Heart left ventricle (tissue), 16 donors: Measurements from ENCODE around the gene PGAP2. TPM values are rescaled to one million over a fixed set of nuclear protein-coding genes. Genes with fewer than 3 reads are reported as not detected.

Experiments
- ATAC-seq, 4 donors: fragments of 200-7000 bp; cut with Tn5 transposase; one replicate each; pipeline ENCODE4 v1.9.1; 2020 to 2022; ENCODE audit warnings: moderate library complexity in 4 of 4, mild to moderate bottlenecking in 3 of 4, moderate number of reproducible peaks in 1 of 4
- DNase-seq, 5 donors: peaks; one replicate each; pipeline ENCODE4 v3.0.0-alpha.2; 2020
- H3K27ac ChIP-seq, 12 donors: fragments of 200-600 bp; sonication (generic) in 4 of 12; one replicate each; pipeline versions ENCODE4 v1.5.0 to v1.8.0; 2016 to 2022; ENCODE audit warnings: mild to moderate bottlenecking in 2 of 12
- H3K27me3 ChIP-seq, 9 donors: fragments of 200-600 bp; sonication (generic) in 2 of 9; one replicate each; pipeline versions ENCODE4 v1.5.1 to v1.8.0; 2016 to 2022; ENCODE audit warnings: mild to moderate bottlenecking in 3 of 9
- H3K36me3 ChIP-seq, 9 donors: fragments of 200-600 bp; sonication (generic) in 2 of 9; one replicate each; pipeline versions ENCODE4 v1.5.0 to v1.8.0; 2018 to 2022; ENCODE audit warnings: mild to moderate bottlenecking in 2 of 9
- H3K4me1 ChIP-seq, 12 donors: fragments of 200-600 bp; sonication (generic) in 4 of 12; one replicate each; pipeline versions ENCODE4 v1.5.0 to v1.8.0; 2016 to 2022; ENCODE audit warnings: mild to moderate bottlenecking in 3 of 12
- H3K4me3 ChIP-seq, 12 donors: fragments of 200-600 bp; sonication (generic) in 4 of 12; one replicate each; pipeline versions ENCODE4 v1.5.0 to v1.8.0; 2017 to 2022; ENCODE audit warnings: mild to moderate bottlenecking in 9 of 12, moderate library complexity in 4 of 12
- H3K9me3 ChIP-seq, 12 donors: fragments of 200-600 bp; sonication (generic) in 4 of 12; one replicate each; pipeline versions ENCODE4 v1.5.0 to v1.8.0; 2016 to 2022; ENCODE audit warnings: mild to moderate bottlenecking in 1 of 12
- POLR2A ChIP-seq, 2 donors: fragments of 450-650 bp; IDR thresholded peaks; one replicate each; pipeline ENCODE4 v1.6.1; 2017; ENCODE audit warnings: antibody characterized with exemption in 2 of 2, mild to moderate bottlenecking in 2 of 2, moderate library complexity in 2 of 2
- WGBS, 4 donors: extraction: QIAGEN DNeasy Blood & Tissue Kit in 2 of 4; methylation state at CpG; one replicate each; pipeline versions ENCODE4 v1.1.5 to v1.1.7; 2013 to 2018; 5-methylcytosine and 5-hydroxymethylcytosine counted together
- intact Hi-C, 10 donors: fragments of 100-400 bp; cut with DNase I; formaldehyde crosslinking; loops; one replicate each; pipeline versions ENCODE4 v1.11.1 to v1.14.2; 2022
- polyA plus RNA-seq, 2 donors: library from polyadenylated mRNA; stranded (reverse); fragments of 200-250 nt; gene quantifications; one replicate each; pipeline ENCODE4 v1.2.3, GENCODE V29; 2013
- total RNA-seq, 9 donors: library from RNA; depleted of rRNA in 2 of 9; stranded (reverse); fragments of >200 nt in 2 of 9; fragmentation: NEBNext Ultra II Directional in 3 of 9; extraction: Animal tissue kit (Norgen Biotek cat#: 25700) in 3 of 9; gene quantifications; one replicate each; pipeline versions ENCODE4 v1.1.0 to v1.2.4, GENCODE V29; 2016 to 2023
- TF ChIP-seq, protein P1 (sequence below), 12 donors: fragments of 200-600 bp; sonication (generic) in 4 of 12; IDR thresholded peaks; one replicate each; pipeline versions ENCODE4 v1.5.0 to v1.8.0; 2018 to 2022; ENCODE audit warnings: antibody characterized with exemption in 12 of 12, mild to moderate bottlenecking in 5 of 12
- donor health status: ischemic (EF 13 %, LVEDD 7.1; RV severe dilation, severe dysfunction).
- donor health status: healthy with polysubstance abuse.
- donor health status: DM: no; HTN: yes; CAD: no.
- donor health status: DM: no; HTN: no; CAD: no.
- donor health status: ischemic (EF 25% LVEDD 6.9; RV normal size, moderate dysfunction).
- donor health status: ischemic (EF 25% LVEDD 5.7; RV mildly dilated, moderate dysfunction).
- donor health status: healthy.
- donor health status: DM: yes; HTN: yes; CAD: no.
- donor health status: ischemic (EF 35%, LVEDD 5.7; RV mildly dilated, moderate dysfunction).
- donor health status: nonischemic (EF 11% LVEDD 7.7; RV severe dilation, severe dysfunction).
- donor health status: DM: yes; HTN: yes; CAD: no.
- donor health status: PGD.
- donor health status: ischemic (EF 29% LVEDD 5.4; RV normal size, mild dysfunction).
- donor health status: nonischemic (EF 23%, LVEDD 6.1; RV moderate dilation, normal function).

The PGAP2 gene
- total and polyA plus RNA-seq, 11 donors, result 12.9 to 31.7 (median 21.1) TPM

DNA sequence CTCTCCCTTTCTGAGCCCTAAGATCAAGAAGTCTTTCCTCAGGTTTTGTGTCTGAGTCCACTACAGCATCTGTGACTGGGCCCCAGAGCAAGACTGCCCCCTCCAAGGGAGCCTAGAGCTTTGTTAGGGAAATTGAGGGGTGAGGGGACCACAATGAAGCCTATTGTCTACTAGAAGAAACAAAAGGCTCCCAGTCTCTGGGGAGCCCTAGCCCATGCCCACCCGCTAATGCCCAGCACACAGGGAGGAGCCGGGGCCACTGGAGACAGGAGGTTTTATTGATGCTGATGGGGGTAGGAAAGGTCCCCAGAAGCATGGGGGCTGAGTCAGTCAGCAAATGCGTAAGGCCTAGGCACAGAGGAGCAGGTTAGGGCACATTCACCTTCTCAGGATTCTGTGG lies 18.4 kb downstream of the PGAP2 start:
- peak in 1 of 5 donors; percentile 3 for DNase-seq
- no peaks in the 10 kb centered on the region for H3K27me3 ChIP-seq
- no peak overlapping the region for H3K4me3 ChIP-seq
- no peaks in the 10 kb centered on the region for H3K9me3 ChIP-seq
- intact Hi-C loops, result loop anchor here in 1 of 10 donors (5.0 kb wide), 1 partner anchor 51 kb away; no protein-coding TSS in a partner anchor
- ATAC-seq, result no peak
- TF ChIP-seq POLR2A (IDR thresholded peaks at IDR 0.05), result no peak
- TF ChIP-seq, protein P1, sequence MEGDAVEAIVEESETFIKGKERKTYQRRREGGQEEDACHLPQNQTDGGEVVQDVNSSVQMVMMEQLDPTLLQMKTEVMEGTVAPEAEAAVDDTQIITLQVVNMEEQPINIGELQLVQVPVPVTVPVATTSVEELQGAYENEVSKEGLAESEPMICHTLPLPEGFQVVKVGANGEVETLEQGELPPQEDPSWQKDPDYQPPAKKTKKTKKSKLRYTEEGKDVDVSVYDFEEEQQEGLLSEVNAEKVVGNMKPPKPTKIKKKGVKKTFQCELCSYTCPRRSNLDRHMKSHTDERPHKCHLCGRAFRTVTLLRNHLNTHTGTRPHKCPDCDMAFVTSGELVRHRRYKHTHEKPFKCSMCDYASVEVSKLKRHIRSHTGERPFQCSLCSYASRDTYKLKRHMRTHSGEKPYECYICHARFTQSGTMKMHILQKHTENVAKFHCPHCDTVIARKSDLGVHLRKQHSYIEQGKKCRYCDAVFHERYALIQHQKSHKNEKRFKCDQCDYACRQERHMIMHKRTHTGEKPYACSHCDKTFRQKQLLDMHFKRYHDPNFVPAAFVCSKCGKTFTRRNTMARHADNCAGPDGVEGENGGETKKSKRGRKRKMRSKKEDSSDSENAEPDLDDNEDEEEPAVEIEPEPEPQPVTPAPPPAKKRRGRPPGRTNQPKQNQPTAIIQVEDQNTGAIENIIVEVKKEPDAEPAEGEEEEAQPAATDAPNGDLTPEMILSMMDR (IDR thresholded peaks at IDR 0.05), result no peak
- peaks cover 0 to 49% (median 13%) of the 10 kb centered on the region in 12 donors for H3K4me1 ChIP-seq
- no peak overlapping the region for H3K27ac ChIP-seq
- 88 to 98% (median 92%) methylated on average over 3 of the region's 3 CpGs for WGBS, 4 donors
- peaks cover 0 to 59% (median 40%) of the 10 kb centered on the region in 9 donors for H3K36me3 ChIP-seq

DNA sequence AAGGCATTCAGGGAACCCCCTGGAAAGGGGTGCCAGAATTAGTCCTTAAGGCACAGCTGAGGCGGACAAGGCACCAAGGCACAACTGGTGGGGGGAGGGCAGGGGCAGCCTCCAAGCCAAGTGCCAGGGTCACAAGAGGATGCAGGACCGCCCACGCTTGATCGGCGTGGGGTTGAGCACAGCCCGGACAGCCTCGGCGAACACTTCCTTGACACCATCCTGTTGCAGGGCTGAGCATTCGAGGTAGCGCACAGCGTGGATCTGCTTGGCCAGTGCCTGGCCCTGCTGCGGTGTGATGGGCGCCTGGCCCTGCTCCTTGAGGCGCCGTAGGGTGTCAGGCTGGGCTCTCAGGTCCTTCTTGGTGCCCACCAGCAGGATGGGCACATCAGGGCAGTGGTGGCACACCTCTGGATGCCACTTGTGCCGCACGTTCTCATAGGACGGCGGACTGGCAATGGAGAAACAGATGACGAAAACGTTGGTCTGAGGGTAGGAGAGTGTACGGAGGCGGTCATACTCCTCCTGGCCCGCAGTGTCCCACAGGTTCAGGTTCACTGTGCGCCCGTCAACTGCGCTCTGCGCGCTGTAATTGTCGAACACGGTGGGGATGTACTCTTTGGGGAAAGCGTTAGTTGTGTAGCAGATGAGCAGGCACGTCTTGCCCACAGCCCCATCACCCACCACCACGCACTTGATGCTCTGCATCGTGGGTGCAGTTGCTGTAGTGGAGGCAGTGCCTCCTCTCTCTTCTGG lies 19.2 kb downstream of the PGAP2 start:
- 88 to 93% (median 91%) methylated on average over 35 of the region's 35 CpGs for WGBS, 4 donors
- H3K4me3 ChIP-seq, result no peak overlapping the region
- peaks cover 3 to 58% (median 21%) of the 10 kb centered on the region in 12 donors for H3K4me1 ChIP-seq
- no peaks in the 10 kb centered on the region for H3K9me3 ChIP-seq
- no peak overlapping the region for H3K27ac ChIP-seq
- intact Hi-C loops, result loop anchor here in 1 of 10 donors (5.0 kb wide), 1 partner anchor 50 kb away; no protein-coding TSS in a partner anchor
- no peaks in the 10 kb centered on the region for H3K27me3 ChIP-seq
- peaks cover 0 to 59% (median 40%) of the 10 kb centered on the region in 9 donors for H3K36me3 ChIP-seq
- DNase-seq (peak in 1 of 5 donors; percentile 20), ATAC-seq (no peak)
- TF ChIP-seq, protein P1 (IDR thresholded peaks at IDR 0.05), result no peak
- no peak for TF ChIP-seq POLR2A (IDR thresholded peaks at IDR 0.05)

DNA sequence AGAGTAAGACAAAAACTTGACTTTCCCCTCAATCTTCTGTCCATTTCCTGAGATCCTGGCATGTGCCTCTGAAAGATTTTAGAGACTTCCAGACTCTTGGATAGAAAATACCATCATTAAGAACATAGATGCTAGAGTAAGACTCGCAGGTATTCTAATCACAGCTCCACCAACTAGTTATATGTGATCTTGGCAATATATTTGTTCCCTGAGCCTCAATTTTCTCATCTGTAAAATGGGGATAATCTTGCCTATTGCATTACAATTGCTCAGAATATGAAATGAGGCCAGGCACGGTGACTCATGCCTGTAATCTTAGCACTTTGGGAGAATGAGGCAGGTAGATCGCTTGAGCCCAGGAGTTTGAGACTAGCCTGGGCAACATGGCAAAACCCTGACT lies 21.7 kb downstream of the PGAP2 start:
- Histone ChIP-seq H3K36me3 (peaks cover 0 to 73% (median 40%) of the 10 kb centered on the region in 9 donors), H3K27ac (peak overlapping the region in 1 of 12 donors; percentile 98), H3K4me1 (peaks cover 3 to 74% (median 40%) of the 10 kb centered on the region in 12 donors), H3K4me3 (no peak overlapping the region), H3K27me3 (no peaks in the 10 kb centered on the region), H3K9me3 (no peaks in the 10 kb centered on the region)
- ATAC-seq, result no peak
- no peak for DNase-seq
- 92 to 98% (median 97%) methylated on average over 3 of the region's 3 CpGs for WGBS, 4 donors
- intact Hi-C loops, result no loop called here
- TF ChIP-seq, protein P1 (IDR thresholded peaks at IDR 0.05), result no peak
- no peak for TF ChIP-seq POLR2A (IDR thresholded peaks at IDR 0.05)

DNA sequence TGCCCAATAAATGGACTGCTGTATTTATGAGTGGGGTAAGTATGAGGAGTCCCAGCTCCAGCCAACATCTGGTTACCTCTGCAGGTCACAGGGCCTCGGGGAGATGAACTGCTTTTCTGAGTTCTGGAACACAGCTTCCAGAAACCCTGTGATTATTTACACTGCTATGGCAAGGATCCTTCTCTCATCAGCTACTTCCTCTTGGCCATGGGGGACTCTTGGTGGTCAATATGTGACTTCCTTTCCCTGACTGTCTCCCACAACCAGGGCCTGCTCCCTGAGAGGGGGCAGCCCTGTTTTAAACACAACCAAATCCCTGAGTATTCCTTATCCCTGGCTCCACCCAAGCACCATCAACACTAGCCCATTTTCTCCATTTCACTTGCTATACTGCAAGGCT lies 22.4 kb downstream of the PGAP2 start:
- H3K4me3 ChIP-seq, result no peak overlapping the region
- peaks cover 3 to 74% (median 47%) of the 10 kb centered on the region in 12 donors for H3K4me1 ChIP-seq
- H3K36me3 ChIP-seq, result peaks cover 0 to 69% (median 35%) of the 10 kb centered on the region in 9 donors
- no peaks in the 10 kb centered on the region for H3K27me3 ChIP-seq
- no peaks in the 10 kb centered on the region for H3K9me3 ChIP-seq
- DNase-seq (peak in 1 of 5 donors; percentile 7), ATAC-seq (no peak)
- peak overlapping the region in 2 of 12 donors; percentile 2 to 98 for H3K27ac ChIP-seq
- intact Hi-C loops, result no loop called here
- TF ChIP-seq POLR2A (IDR thresholded peaks at IDR 0.05), result no peak
- TF ChIP-seq, protein P1 (IDR thresholded peaks at IDR 0.05), result no peak
- 63 to 89% (median 83%) methylated on average over 1 of the region's 1 CpG for WGBS, 4 donors
